Panc1 (cell line): Measurements from ENCODE around the gene HLA-F.

Experiments used
- POLR2AphosphoS5 ChIP-seq: IDR thresholded peaks from 2 replicates; pipeline ENCODE4 v1.6.1; 2012; ENCODE audit warnings: mild to moderate bottlenecking, low read depth, low read length, moderate library complexity
- SIN3A ChIP-seq: IDR thresholded peaks from 2 replicates; pipeline ENCODE4 v1.6.1; 2012; ENCODE audit warnings: low read depth, mild to moderate bottlenecking, low read length, moderate library complexity, borderline replicate concordance; ENCODE audit not compliant: insufficient read depth
- TF ChIP-seq, protein P1 (sequence below): fragments of 450-650 bp; IDR thresholded peaks from 2 replicates; pipeline ENCODE4 v1.5.1; 2017; ENCODE audit warnings: mild to moderate bottlenecking
- TF ChIP-seq, protein P2 (sequence below), 2 experiments: IDR thresholded peaks; 2 replicates each; pipeline ENCODE4 v1.6.1; 2011 to 2012; ENCODE audit warnings: low read depth in 2 of 2, control low read depth in 1 of 2, low read length in 1 of 2, mild to moderate bottlenecking in 1 of 2, moderate library complexity in 1 of 2; ENCODE audit not compliant: insufficient read depth in 1 of 2

DNA sequence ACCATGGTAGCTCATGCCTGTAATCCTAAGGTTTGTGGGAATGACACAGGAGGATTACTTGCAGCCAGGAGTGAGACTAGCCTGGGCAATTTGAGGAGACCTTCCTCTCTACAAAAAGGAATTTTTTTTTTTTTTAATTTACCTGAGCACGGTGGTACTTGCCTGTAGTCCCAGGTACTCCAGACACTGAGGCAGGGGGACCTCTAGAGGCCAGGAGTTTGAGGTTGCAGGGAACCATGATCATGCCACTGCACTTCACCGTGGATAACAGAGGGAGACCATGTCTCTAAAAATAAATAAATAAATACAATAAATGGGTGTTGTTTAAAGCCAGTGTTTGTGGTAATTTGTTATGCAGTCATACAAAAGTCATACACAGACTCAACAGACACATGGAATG, 2.4 kb upstream of the HLA-F start:
- no peak for TF ChIP-seq POLR2AphosphoS5
- TF ChIP-seq, protein P1, sequence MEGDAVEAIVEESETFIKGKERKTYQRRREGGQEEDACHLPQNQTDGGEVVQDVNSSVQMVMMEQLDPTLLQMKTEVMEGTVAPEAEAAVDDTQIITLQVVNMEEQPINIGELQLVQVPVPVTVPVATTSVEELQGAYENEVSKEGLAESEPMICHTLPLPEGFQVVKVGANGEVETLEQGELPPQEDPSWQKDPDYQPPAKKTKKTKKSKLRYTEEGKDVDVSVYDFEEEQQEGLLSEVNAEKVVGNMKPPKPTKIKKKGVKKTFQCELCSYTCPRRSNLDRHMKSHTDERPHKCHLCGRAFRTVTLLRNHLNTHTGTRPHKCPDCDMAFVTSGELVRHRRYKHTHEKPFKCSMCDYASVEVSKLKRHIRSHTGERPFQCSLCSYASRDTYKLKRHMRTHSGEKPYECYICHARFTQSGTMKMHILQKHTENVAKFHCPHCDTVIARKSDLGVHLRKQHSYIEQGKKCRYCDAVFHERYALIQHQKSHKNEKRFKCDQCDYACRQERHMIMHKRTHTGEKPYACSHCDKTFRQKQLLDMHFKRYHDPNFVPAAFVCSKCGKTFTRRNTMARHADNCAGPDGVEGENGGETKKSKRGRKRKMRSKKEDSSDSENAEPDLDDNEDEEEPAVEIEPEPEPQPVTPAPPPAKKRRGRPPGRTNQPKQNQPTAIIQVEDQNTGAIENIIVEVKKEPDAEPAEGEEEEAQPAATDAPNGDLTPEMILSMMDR, result peak; percentile 40
- no peak for TF ChIP-seq SIN3A
- TF ChIP-seq, protein P2, sequence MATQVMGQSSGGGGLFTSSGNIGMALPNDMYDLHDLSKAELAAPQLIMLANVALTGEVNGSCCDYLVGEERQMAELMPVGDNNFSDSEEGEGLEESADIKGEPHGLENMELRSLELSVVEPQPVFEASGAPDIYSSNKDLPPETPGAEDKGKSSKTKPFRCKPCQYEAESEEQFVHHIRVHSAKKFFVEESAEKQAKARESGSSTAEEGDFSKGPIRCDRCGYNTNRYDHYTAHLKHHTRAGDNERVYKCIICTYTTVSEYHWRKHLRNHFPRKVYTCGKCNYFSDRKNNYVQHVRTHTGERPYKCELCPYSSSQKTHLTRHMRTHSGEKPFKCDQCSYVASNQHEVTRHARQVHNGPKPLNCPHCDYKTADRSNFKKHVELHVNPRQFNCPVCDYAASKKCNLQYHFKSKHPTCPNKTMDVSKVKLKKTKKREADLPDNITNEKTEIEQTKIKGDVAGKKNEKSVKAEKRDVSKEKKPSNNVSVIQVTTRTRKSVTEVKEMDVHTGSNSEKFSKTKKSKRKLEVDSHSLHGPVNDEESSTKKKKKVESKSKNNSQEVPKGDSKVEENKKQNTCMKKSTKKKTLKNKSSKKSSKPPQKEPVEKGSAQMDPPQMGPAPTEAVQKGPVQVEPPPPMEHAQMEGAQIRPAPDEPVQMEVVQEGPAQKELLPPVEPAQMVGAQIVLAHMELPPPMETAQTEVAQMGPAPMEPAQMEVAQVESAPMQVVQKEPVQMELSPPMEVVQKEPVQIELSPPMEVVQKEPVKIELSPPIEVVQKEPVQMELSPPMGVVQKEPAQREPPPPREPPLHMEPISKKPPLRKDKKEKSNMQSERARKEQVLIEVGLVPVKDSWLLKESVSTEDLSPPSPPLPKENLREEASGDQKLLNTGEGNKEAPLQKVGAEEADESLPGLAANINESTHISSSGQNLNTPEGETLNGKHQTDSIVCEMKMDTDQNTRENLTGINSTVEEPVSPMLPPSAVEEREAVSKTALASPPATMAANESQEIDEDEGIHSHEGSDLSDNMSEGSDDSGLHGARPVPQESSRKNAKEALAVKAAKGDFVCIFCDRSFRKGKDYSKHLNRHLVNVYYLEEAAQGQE (IDR thresholded peaks at IDR 0.05; ENCODE audit: insufficient read depth in 1 of 2, low read depth in 2 of 2, low read length in 1 of 2), result no peak
